ENCODE measurements around the gene PRKAG3. TPM values are rescaled to one million over a fixed set of nuclear protein-coding genes. Genes with fewer than 3 reads are reported as not detected.

PRKAG3 gene
- total and polyA plus RNA-seq, 2 donors (not counting 3 experiments of a cell fraction or from before 2014, with no cell fraction given), result not detected

- TF ChIP-seq GATA2 (IDR thresholded peaks at IDR 0.05; ENCODE audit: insufficient read depth, insufficient read length, low read depth, low read length), result no peak
- TF ChIP-seq FOS (IDR thresholded peaks at IDR 0.05; ENCODE audit: borderline replicate concordance, insufficient read depth, low read length), result no peak
- TF ChIP-seq, protein P1, sequence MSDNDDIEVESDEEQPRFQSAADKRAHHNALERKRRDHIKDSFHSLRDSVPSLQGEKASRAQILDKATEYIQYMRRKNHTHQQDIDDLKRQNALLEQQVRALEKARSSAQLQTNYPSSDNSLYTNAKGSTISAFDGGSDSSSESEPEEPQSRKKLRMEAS (IDR thresholded peaks at IDR 0.05; ENCODE audit: insufficient read depth, insufficient read length), result no peak
- TF ChIP-seq POLR2A (IDR thresholded peaks at IDR 0.05; ENCODE audit: low read depth, low read length), result no peak
- no peak for TF ChIP-seq POLR2AphosphoS5 (IDR thresholded peaks at IDR 0.05; ENCODE audit: insufficient read depth, low read depth, low read length)
- TF ChIP-seq EZH2 (IDR thresholded peaks at IDR 0.05; ENCODE audit: borderline replicate concordance, low read depth, low read length, severe bottlenecking), result no peak
- no peak for TF ChIP-seq JUN (IDR thresholded peaks at IDR 0.05; ENCODE audit: borderline replicate concordance, insufficient read depth, insufficient read length, low read depth)
- no peak for TF ChIP-seq CTCF (IDR thresholded peaks at IDR 0.05; ENCODE audit: extremely low read depth in 1 of 2, insufficient read depth in 1 of 2, low read depth in 1 of 2, low read length in 2 of 2)
- no peak for TF ChIP-seq MYC (IDR thresholded peaks at IDR 0.05; ENCODE audit: low read depth, low read length)
- intact Hi-C loops (cut with micrococcal nuclease) (loop anchor here (10.0 kb wide), 1 partner anchor 282 kb away; no protein-coding TSS in a partner anchor), dilution Hi-C loops (cut with MboI; ENCODE audit: extremely low pct_ligation_motif_present, low sequenced_read_pairs) (no loop called here)
- no peak overlapping the region for H3K4me2 ChIP-seq (ENCODE audit: insufficient read depth, low read length)
- no peak overlapping the region for H2AFZ ChIP-seq (ENCODE audit: low read depth, low read length)
- DNase-seq (ENCODE audit: low read depth, low spot score) (no peak), FAIRE-seq (no peak)
- BruUV-seq (replicated peaks), result no TSS peak
- no peaks in the 10 kb centered on the region for H3K79me2 ChIP-seq (ENCODE audit: control insufficient read depth, insufficient read depth, low read length)
- no peak overlapping the region for H3K9ac ChIP-seq (replicated peaks; ENCODE audit: extremely low read depth, insufficient read depth, low read length)
- no peaks in the 10 kb centered on the region for H3K9me1 ChIP-seq (replicated peaks; ENCODE audit: control insufficient read depth, extremely low read depth, insufficient read depth, low read length)
- CTCF ChIA-PET, result interaction anchor here (4.0 to 10.5 kb wide), 2 partner anchors 22 to 107 kb away, joined by 27 to 362 read pairs; no protein-coding TSS in a partner anchor
- no peaks in the 10 kb centered on the region for H4K20me1 ChIP-seq (replicated peaks; ENCODE audit: control insufficient read depth, extremely low read depth, insufficient read depth, low read length)
- POLR2A ChIA-PET, result no interaction called here
- no peaks in the 10 kb centered on the region for H3K9me3 ChIP-seq (replicated peaks; ENCODE audit: control insufficient read depth, insufficient read depth, low read length)
- H3K27me3 ChIP-seq (ENCODE audit: control insufficient read depth in 2 of 2, insufficient read depth in 2 of 2, low read length in 2 of 2), result peaks cover 78 to 79% of the 10 kb centered on the region in 2 experiments
- H3K27ac ChIP-seq (ENCODE audit: insufficient read depth, low read depth, low read length), result no peak overlapping the region
- H3K4me1 ChIP-seq (ENCODE audit: control insufficient read depth, extremely low read depth, insufficient read depth, low read length), result no peaks in the 10 kb centered on the region
- H3K4me3 ChIP-seq (replicated peaks in 1 of 3; ENCODE audit: insufficient read depth in 1 of 3, low read depth in 1 of 3, low read length in 3 of 3), result no peak overlapping the region
- H3K36me3 ChIP-seq (ENCODE audit: control insufficient read depth in 2 of 2, extremely low read depth in 1 of 2, insufficient read depth in 2 of 2, low read length in 2 of 2), result no peaks in the 10 kb centered on the region
These were observed 41.2 kb upstream of the PRKAG3 start for GRCh38 chr2:218872645-218873358.

Measured in endothelial cell of umbilical vein (primary cell).